Thoracic aorta (tissue), 2 donors: ENCODE measurements around the gene TRMT1. TPM values are rescaled to one million over a fixed set of nuclear protein-coding genes. Genes with fewer than 3 reads are reported as not detected.
"Not testable (repeated sequence)": the region's sequence is repeated elsewhere in the genome, so short reads cannot be mapped to it uniquely, and the experiment has no call there.

Experiments
- ATAC-seq: fragments of 150-250 bp; one replicate; pipeline ENCODE4 v1.8.0; 2017; ENCODE audit warnings: low read depth; ENCODE audit not compliant: insufficient number of reproducible peaks, low FRiP score
- DNase-seq: peaks from one replicate; pipeline ENCODE4 v3.0.0-alpha.2; 2020; ENCODE audit warnings: low spot score
- H3K27ac ChIP-seq, 2 donors: fragments of 200-600 bp; sonication (generic); 1 replicate in 1 of 2; 2 replicates in 1 of 2; pipeline ENCODE4 v1.5.1; 2016; ENCODE audit warnings: mild to moderate bottlenecking in 2 of 2, moderate library complexity in 2 of 2
- H3K27me3 ChIP-seq: fragments of 200-600 bp; sonication (generic); replicated peaks from 2 replicates; pipeline ENCODE4 v1.6.0; 2016; ENCODE audit warnings: mild to moderate bottlenecking; ENCODE audit not compliant: insufficient read depth
- H3K36me3 ChIP-seq: fragments of 200-600 bp; sonication (generic); one replicate; pipeline ENCODE4 v1.5.1; 2016
- H3K4me1 ChIP-seq, 2 donors: fragments of 200-600 bp; sonication (generic); 1 replicate in 1 of 2; 2 replicates in 1 of 2; pipeline versions ENCODE4 v1.5.1 to v1.6.0; 2016; ENCODE audit warnings: low read depth in 2 of 2, mild to moderate bottlenecking in 1 of 2; ENCODE audit not compliant: control insufficient read depth in 1 of 2
- H3K4me3 ChIP-seq: fragments of 200-600 bp; sonication (generic); 2 replicates; pipeline ENCODE4 v1.5.1; 2016; ENCODE audit warnings: mild to moderate bottlenecking
- H3K9me3 ChIP-seq: fragments of 200-600 bp; sonication (generic); 2 replicates; pipeline ENCODE4 v1.5.1; 2016
- CTCF ChIP-seq: fragments of 200-600 bp; sonication (generic); IDR thresholded peaks from one replicate; pipeline ENCODE4 v1.5.1; 2019; ENCODE audit warnings: antibody characterized with exemption
- total RNA-seq, 2 donors: library from RNA; depleted of rRNA; stranded (reverse); fragments of >200 nt; gene quantifications; one replicate each; pipeline versions ENCODE4 v1.1.0 to v1.2.3, GENCODE V29; 2016

Gene TRMT1
- total RNA-seq, 2 donors from 2014 or later = 35.3 to 52.3 TPM

- TF ChIP-seq CTCF = peak; percentile 15
- Histone ChIP-seq H3K27ac (peak overlapping the region; percentile 100), H3K27me3 (no peaks in the 10 kb centered on the region), H3K36me3 (no peaks in the 10 kb centered on the region), H3K4me1 (peaks cover 20 to 36% of the 10 kb centered on the region in 2 donors), H3K9me3 (no peaks in the 10 kb centered on the region), H3K4me3 (peak overlapping the region; percentile 100)
- ATAC-seq (peak; percentile 51), DNase-seq (peak; percentile 89)
These were observed 35.2 kb upstream of the TRMT1 start for GRCh38 chr19:13151605-13152355.

GRCh38 chr19:13150931-13151604 lies 34.5 kb upstream of the TRMT1 start:
- TF ChIP-seq CTCF = no peak
- Histone ChIP-seq H3K27ac (peak overlapping the region; percentile 100), H3K4me3 (peak overlapping the region; percentile 100), H3K36me3 (no peaks in the 10 kb centered on the region), H3K27me3 (no peaks in the 10 kb centered on the region), H3K9me3 (no peaks in the 10 kb centered on the region), H3K4me1 (peaks cover 16 to 31% of the 10 kb centered on the region in 2 donors)
- ATAC-seq (no peak), DNase-seq (no peak)

GRCh38 chr19:13150187-13150930 lies 33.8 kb upstream of the TRMT1 start, which contains the start of the genes IER2 and STX10:
Gene IER2, plus strand, starts transcription at chr19:13150411. Its CDS starts 2,776 bp downstream, at chr19:13153187.
Gene STX10, minus strand, starts transcription at chr19:13150375. Its CDS starts 202 bp downstream, at chr19:13150173.
- Histone ChIP-seq H3K27ac (peak within 1 kb of the TSS; percentile 100), H3K4me3 (peak within 1 kb of the TSS; percentile 100), H3K36me3 (no peaks in the 10 kb centered on the region), H3K9me3 (no peaks in the 10 kb centered on the region), H3K27me3 (no peaks in the 10 kb centered on the region), H3K4me1 (peaks cover 16 to 24% of the 10 kb centered on the region in 2 donors)
- DNase-seq (peak; percentile 87), ATAC-seq (peak; percentile 37)
- TF ChIP-seq CTCF = peak; percentile 30

GRCh38 chr19:13149628-13150186 lies 33.2 kb upstream of the TRMT1 start:
- peak overlapping the region; percentile 100 for H3K27ac ChIP-seq
- H3K9me3 ChIP-seq = no peaks in the 10 kb centered on the region
- ATAC-seq (no peak), DNase-seq (no peak)
- peaks cover 16 to 18% of the 10 kb centered on the region in 2 donors for H3K4me1 ChIP-seq
- H3K36me3 ChIP-seq = peaks cover 2% of the 10 kb centered on the region
- H3K4me3 ChIP-seq = peak overlapping the region; percentile 100
- no peak for TF ChIP-seq CTCF
- no peaks in the 10 kb centered on the region for H3K27me3 ChIP-seq

- peaks cover 16 to 18% of the 10 kb centered on the region in 2 donors for H3K4me1 ChIP-seq
- peak overlapping the region; percentile 100 for H3K4me3 ChIP-seq
- H3K36me3 ChIP-seq, DNase-seq, ATAC-seq, H3K27me3 ChIP-seq, H3K9me3 ChIP-seq: not testable (repeated sequence)
- peak overlapping the region; percentile 100 for H3K27ac ChIP-seq
These were observed 32.7 kb upstream of the TRMT1 start for GRCh38 chr19:13149173-13149627.
